Prostate gland (tissue), 2 donors: ENCODE results near the gene EDNRA. TPM values are rescaled to one million over a fixed set of nuclear protein-coding genes. Genes with fewer than 3 reads are reported as not detected.

Experiments
- DNase-seq: peaks from one replicate; pipeline ENCODE4 v3.0.0-alpha.2; 2019; ENCODE audit warnings: low spot score
- H3K27ac ChIP-seq, 2 donors: fragments of 200-600 bp; sonication (generic); 2 replicates each; pipeline ENCODE4 v1.5.1; 2017 to 2019
- H3K27me3 ChIP-seq: fragments of 200-600 bp; sonication (generic); replicated peaks from 2 replicates; pipeline ENCODE4 v1.5.1; 2019; ENCODE audit not compliant: insufficient read depth
- H3K36me3 ChIP-seq, 2 donors: fragments of 200-600 bp; sonication (generic); 1 replicate in 1 of 2; 2 replicates in 1 of 2; pipeline versions ENCODE4 v1.5.1 to v1.8.1; 2017 to 2019
- H3K4me1 ChIP-seq: fragments of 200-600 bp; sonication (generic); replicated peaks from 2 replicates; pipeline ENCODE4 v1.5.1; 2019
- H3K4me3 ChIP-seq, 2 donors: fragments of 200-600 bp; sonication (generic); 2 replicates each; pipeline ENCODE4 v1.5.1; 2017 to 2019
- H3K9me3 ChIP-seq: fragments of 200-600 bp; sonication (generic); 2 replicates; pipeline ENCODE4 v1.5.1; 2017
- CTCF ChIP-seq, 4 experiments: fragments of 200-600 bp in 2 of 4; fragments of 450-650 bp in 2 of 4; sonication (generic) in 2 of 4; IDR thresholded peaks; 1 replicate in 3 of 4; 2 replicates in 1 of 4; pipeline ENCODE4 v1.5.1; 2016 to 2019; ENCODE audit warnings: antibody characterized with exemption in 4 of 4, mild to moderate bottlenecking in 2 of 4, moderate library complexity in 2 of 4
- POLR2A ChIP-seq: fragments of 450-650 bp; IDR thresholded peaks from one replicate; pipeline ENCODE4 v1.6.1; 2016; ENCODE audit warnings: antibody characterized with exemption, mild to moderate bottlenecking
- POLR2AphosphoS5 ChIP-seq: sonication (generic); formaldehyde crosslinking; IDR thresholded peaks from one replicate; pipeline ENCODE4 v1.6.1; 2017; ENCODE audit warnings: antibody characterized with exemption
- WGBS: methylation state at CpG from one replicate; pipeline ENCODE4 v1.1.5; 2018; 5-methylcytosine and 5-hydroxymethylcytosine counted together
- intact Hi-C: fragments of 100-400 bp; cut with DNase I; formaldehyde crosslinking; loops from one replicate; pipeline ENCODE4 v1.14.2; 2022
- total RNA-seq, 2 donors: library from RNA; depleted of rRNA; stranded (reverse); fragments of >200 nt; gene quantifications; one replicate each; pipeline ENCODE4 v1.1.0, GENCODE V29; 2016

Gene EDNRA
- total RNA-seq, 2 donors from 2014 or later, result 17.8 to 27.3 TPM

DNA sequence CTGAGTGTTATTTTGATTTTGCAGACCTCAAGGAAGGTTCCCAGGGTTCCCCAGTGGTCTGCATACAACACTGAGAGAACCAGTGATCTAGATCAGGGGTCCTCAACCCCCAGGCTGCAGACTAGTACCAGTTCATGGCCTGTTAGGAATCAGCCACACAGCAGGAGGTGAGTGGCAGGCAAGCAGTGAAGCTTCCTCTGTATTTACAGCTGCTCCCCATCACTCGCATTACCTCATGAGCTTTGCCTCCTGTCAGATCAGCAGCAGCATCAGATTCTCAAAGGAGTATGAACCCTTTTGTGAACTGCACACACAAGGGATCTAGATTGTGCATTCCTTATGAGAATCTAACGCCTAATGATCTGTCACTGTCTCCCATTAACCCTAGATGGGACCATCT lies 28.5 kb downstream of the EDNRA start:
- no peaks in the 10 kb centered on the region for H3K4me1 ChIP-seq
- H3K27ac ChIP-seq, result no peak overlapping the region
- H3K27me3 ChIP-seq, result no peaks in the 10 kb centered on the region
- no peaks in the 10 kb centered on the region for H3K9me3 ChIP-seq
- TF ChIP-seq CTCF (IDR thresholded peaks at IDR 0.05) (no peak), POLR2AphosphoS5 (no peak), POLR2A (no peak)
- H3K36me3 ChIP-seq, result no peaks in the 10 kb centered on the region
- DNase-seq, result no peak
- intact Hi-C loops, result no loop called here
- H3K4me3 ChIP-seq, result no peak overlapping the region
- WGBS, result 78% methylated on average over 2 of the region's 2 CpGs

- Histone ChIP-seq H3K4me1 (no peaks in the 10 kb centered on the region), H3K9me3 (no peaks in the 10 kb centered on the region), H3K4me3 (no peak overlapping the region), H3K27me3 (no peaks in the 10 kb centered on the region), H3K36me3 (no peaks in the 10 kb centered on the region), H3K27ac (no peak overlapping the region)
- 91% methylated on average over 2 of the region's 2 CpGs for WGBS
- TF ChIP-seq CTCF (IDR thresholded peaks at IDR 0.05), result no peak
- TF ChIP-seq POLR2A, result no peak
- no peak for TF ChIP-seq POLR2AphosphoS5
- intact Hi-C loops, result no loop called here
- DNase-seq, result no peak
Measured at GRCh38 chr4:147510962-147511668, 30.2 kb downstream of the EDNRA start.

DNA sequence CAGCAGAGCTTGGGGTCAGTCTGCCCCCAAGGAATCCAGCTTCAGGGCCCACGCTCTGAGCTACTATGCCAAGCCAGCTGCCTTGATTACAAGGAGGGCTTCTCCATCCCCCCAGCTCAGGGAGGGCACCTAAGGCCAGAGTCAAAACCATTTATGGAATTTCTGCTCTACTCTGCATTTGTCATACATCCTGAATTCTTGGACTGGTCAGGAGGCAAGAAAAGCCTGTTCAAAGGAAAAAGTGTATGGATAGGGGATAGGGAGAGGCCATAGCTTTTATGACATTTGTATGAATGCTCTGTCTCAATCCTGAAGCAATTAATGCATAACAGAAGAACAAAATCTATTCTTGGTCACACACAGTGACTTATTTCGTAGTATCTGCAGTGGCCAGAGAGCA lies 32.2 kb downstream of the EDNRA start:
- no peak for DNase-seq
- Histone ChIP-seq H3K27ac (peak overlapping the region; percentile 3 to 19), H3K36me3 (no peaks in the 10 kb centered on the region), H3K4me1 (no peaks in the 10 kb centered on the region), H3K27me3 (no peaks in the 10 kb centered on the region), H3K9me3 (no peaks in the 10 kb centered on the region), H3K4me3 (no peak overlapping the region)
- 77% methylated on average over 2 of the region's 2 CpGs for WGBS
- TF ChIP-seq CTCF (IDR thresholded peaks at IDR 0.05), result no peak
- TF ChIP-seq POLR2A, result no peak
- intact Hi-C loops, result no loop called here

GRCh38 chr4:147513952-147514351 lies 33.1 kb downstream of the EDNRA start:
- no peak overlapping the region for H3K4me3 ChIP-seq
- TF ChIP-seq CTCF (IDR thresholded peaks at IDR 0.05) (no peak), POLR2A (no peak), POLR2AphosphoS5 (no peak)
- H3K9me3 ChIP-seq, result no peaks in the 10 kb centered on the region
- 80% methylated on average over 6 of the region's 6 CpGs for WGBS
- H3K27me3 ChIP-seq, result no peaks in the 10 kb centered on the region
- H3K4me1 ChIP-seq, result no peaks in the 10 kb centered on the region
- no peaks in the 10 kb centered on the region for H3K36me3 ChIP-seq
- H3K27ac ChIP-seq, result no peak overlapping the region
- DNase-seq, result no peak
- intact Hi-C loops, result no loop called here

DNA sequence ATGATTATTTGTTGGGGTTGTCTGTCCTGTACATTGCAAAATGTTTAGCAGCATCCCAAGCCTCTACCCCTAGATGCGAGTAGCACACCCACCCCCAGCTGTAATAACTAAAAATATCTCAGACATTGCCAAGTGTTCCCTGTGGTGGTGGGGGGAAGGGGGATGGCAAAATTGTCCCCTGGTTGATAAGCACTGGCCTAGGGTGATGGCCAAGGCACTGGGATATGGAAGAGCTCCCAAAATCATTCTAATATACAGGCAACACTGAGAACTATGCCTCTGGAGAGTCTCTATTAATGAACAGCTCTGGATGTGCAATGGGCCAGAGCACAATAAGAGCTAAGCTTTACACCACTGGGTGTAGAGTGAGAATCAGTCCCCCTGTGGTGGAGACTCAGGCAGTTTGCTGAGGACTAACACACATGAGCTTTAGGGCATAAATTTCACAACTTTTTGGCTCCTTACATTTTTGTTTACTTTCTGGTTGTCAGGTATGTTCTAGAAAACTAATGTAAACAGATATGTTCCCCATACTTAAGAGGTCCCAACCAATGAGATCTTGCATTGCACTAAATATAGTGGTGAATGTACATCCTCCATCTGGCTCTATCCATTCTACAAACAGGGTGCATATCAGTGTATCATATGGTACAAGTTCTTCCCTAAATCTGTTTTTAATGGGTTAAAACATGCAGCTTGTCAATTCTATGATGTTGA lies 34.5 kb downstream of the EDNRA start:
- no peak for TF ChIP-seq POLR2A
- no peak for TF ChIP-seq POLR2AphosphoS5
- TF ChIP-seq CTCF (IDR thresholded peaks at IDR 0.05), result no peak
- DNase-seq, result no peak
- no peaks in the 10 kb centered on the region for H3K4me1 ChIP-seq
- intact Hi-C loops, result loop anchor here (5.0 kb wide), 2 partner anchors 33 to 353 kb away; partner anchors contain the start of gene EDNRA
- no peak overlapping the region for H3K4me3 ChIP-seq
- no peaks in the 10 kb centered on the region for H3K27me3 ChIP-seq
- WGBS, result 83% methylated on average over 1 of the region's 1 CpG
- no peaks in the 10 kb centered on the region for H3K9me3 ChIP-seq
- no peaks in the 10 kb centered on the region for H3K36me3 ChIP-seq
- no peak overlapping the region for H3K27ac ChIP-seq
